A673 (cell line): Measurements from ENCODE around the gene MSRB3. TPM values are rescaled to one million over a fixed set of nuclear protein-coding genes. Genes with fewer than 3 reads are reported as not detected.

Experiments used
- BruUV-seq: library from RNA; stranded (reverse); fragments of 400-500 nt; replicated peaks from 2 replicates; lab custom pipeline; 2021; lab: Mats Ljungman, UMichigan
- CTCF ChIA-PET: fragments of 300-600 bp; sonication (Branson Sonifier 250); formaldehyde crosslinking; loops from one replicate; lab custom pipeline; 2022; ENCODE audit warnings: antibody characterized with exemption; lab: Charles Lee
- POLR2A ChIA-PET: fragments of 300-600 bp; sonication (Branson Sonifier 250); formaldehyde crosslinking; loops from one replicate; lab custom pipeline; 2022; ENCODE audit warnings: antibody characterized with exemption; ENCODE audit not compliant: low non-redundant PET; lab: Charles Lee
- DNase-seq: peaks from one replicate; pipeline ENCODE4 v3.0.0-alpha.2; 2015; ENCODE audit warnings: low spot score
- H3K27ac ChIP-seq: fragments of 200-600 bp; sonication (generic); 2 replicates; pipeline ENCODE4 v1.5.1; 2016; ENCODE audit warnings: mixed run types, low read depth, mild to moderate bottlenecking, mixed read lengths, antibody characterized with exemption, low read length; ENCODE audit not compliant: poor library complexity, severe bottlenecking
- H3K27me3 ChIP-seq: fragments of 200-600 bp; sonication (generic); replicated peaks from 2 replicates; pipeline ENCODE4 v1.6.1; 2017; ENCODE audit warnings: mixed run types, low read depth, mild to moderate bottlenecking, mixed read lengths, antibody characterized with exemption, low read length; ENCODE audit not compliant: insufficient read depth, poor library complexity
- H3K36me3 ChIP-seq: fragments of 200-600 bp; sonication (generic); 2 replicates; pipeline ENCODE4 v1.6.1; 2016; ENCODE audit warnings: mixed run types, mild to moderate bottlenecking, mixed read lengths, antibody characterized with exemption, low read length; ENCODE audit not compliant: insufficient read depth, poor library complexity, severe bottlenecking
- H3K4me1 ChIP-seq: fragments of 200-600 bp; sonication (generic); 2 replicates; pipeline ENCODE4 v1.6.1; 2017; ENCODE audit warnings: mixed run types, mild to moderate bottlenecking, mixed read lengths, antibody characterized with exemption, low read length; ENCODE audit not compliant: insufficient read depth, poor library complexity, severe bottlenecking
- H3K4me3 ChIP-seq: fragments of 200-600 bp; sonication (generic); 2 replicates; pipeline ENCODE4 v1.5.1; 2016; ENCODE audit warnings: low read depth, mixed run types, mild to moderate bottlenecking, mixed read lengths, low read length; ENCODE audit not compliant: poor library complexity, severe bottlenecking
- H3K9me3 ChIP-seq: fragments of 200-600 bp; sonication (generic); 2 replicates; pipeline ENCODE4 v1.6.1; 2016; ENCODE audit warnings: mixed run types, low read depth, mild to moderate bottlenecking, mixed read lengths, antibody characterized with exemption, low read length; ENCODE audit not compliant: poor library complexity, severe bottlenecking
- EZH2 ChIP-seq: fragments of 200-600 bp; sonication (generic); IDR thresholded peaks from 2 replicates; pipeline ENCODE4 v1.6.1; 2017; ENCODE audit warnings: borderline replicate concordance, low read depth, mild to moderate bottlenecking, mixed read lengths, antibody characterized with exemption, low read length; ENCODE audit not compliant: poor library complexity, severe bottlenecking
- intact Hi-C: fragments of 100-400 bp; cut with micrococcal nuclease; formaldehyde crosslinking; loops from one replicate; pipeline ENCODE4 v1.10.0; 2022; ENCODE audit not compliant: unreplicated experiment
- total RNA-seq: library from RNA; stranded (reverse); gene quantifications from 2 replicates; pipeline ENCODE4 v1.2.3, GENCODE V29; 2021
- TF ChIP-seq, protein P1 (sequence below): fragments of 300-800, 200-600 bp; sonication (generic); conservative IDR thresholded peaks from 2 replicates; pipeline ENCODE4 v1.5.1; 2017; ENCODE audit warnings: low read depth, mild to moderate bottlenecking, antibody characterized with exemption, low read length, moderate library complexity, mixed read lengths

MSRB3 gene
- total RNA-seq, 1 experiment from 2014 or later: 2.1 TPM

DNA sequence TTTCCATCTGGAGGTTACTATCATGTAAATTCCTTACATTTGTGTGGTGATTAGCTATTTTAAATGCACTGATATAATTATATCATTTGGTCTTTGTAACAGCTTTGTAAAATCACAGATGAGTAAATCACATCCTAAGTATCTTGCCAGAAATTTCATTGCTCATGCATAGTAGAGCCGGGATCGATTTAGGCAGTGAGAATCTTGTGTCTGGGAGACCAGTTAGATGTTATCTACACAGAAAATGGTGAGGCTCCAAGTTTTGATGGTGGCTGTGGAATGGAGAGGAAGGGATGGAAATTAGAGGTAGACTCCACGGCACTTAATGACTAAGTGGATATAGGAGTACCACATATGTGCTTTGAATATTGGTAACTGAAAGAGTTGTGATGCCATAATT, 156.3 kb downstream of the MSRB3 start:
- intact Hi-C loops: no loop called here
- no peaks in the 10 kb centered on the region for H3K27me3 ChIP-seq
- POLR2A ChIA-PET: no interaction called here

DNA sequence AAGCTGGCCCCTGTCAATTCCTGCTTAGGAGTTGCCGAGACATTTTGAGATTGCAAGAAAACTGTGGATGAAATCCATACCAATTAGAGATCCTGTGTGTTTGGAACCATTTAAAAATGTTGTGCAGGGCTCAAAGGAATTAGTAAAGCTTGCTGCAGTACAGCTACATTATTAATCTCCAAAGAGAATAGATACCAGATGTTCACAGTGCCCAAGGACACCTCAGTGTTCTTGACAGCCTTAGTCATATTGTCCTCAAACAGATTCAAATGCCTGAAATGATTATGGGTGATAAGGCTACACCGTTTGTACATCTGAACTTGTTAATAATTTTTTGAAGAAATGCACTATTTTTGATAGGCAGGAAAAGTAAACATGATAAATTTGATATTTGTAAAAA, 164.6 kb downstream of the MSRB3 start:
- no peak for TF ChIP-seq EZH2
- TF ChIP-seq, protein P1, sequence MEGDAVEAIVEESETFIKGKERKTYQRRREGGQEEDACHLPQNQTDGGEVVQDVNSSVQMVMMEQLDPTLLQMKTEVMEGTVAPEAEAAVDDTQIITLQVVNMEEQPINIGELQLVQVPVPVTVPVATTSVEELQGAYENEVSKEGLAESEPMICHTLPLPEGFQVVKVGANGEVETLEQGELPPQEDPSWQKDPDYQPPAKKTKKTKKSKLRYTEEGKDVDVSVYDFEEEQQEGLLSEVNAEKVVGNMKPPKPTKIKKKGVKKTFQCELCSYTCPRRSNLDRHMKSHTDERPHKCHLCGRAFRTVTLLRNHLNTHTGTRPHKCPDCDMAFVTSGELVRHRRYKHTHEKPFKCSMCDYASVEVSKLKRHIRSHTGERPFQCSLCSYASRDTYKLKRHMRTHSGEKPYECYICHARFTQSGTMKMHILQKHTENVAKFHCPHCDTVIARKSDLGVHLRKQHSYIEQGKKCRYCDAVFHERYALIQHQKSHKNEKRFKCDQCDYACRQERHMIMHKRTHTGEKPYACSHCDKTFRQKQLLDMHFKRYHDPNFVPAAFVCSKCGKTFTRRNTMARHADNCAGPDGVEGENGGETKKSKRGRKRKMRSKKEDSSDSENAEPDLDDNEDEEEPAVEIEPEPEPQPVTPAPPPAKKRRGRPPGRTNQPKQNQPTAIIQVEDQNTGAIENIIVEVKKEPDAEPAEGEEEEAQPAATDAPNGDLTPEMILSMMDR: no peak
- CTCF ChIA-PET: interaction anchor here (1.2 kb wide), 1 partner anchor 13 kb away, joined by 3 read pairs; no protein-coding TSS in a partner anchor
- Histone ChIP-seq H3K9me3 (no peaks in the 10 kb centered on the region), H3K27me3 (no peaks in the 10 kb centered on the region), H3K4me1 (no peaks in the 10 kb centered on the region), H3K27ac (no peak overlapping the region), H3K36me3 (no peaks in the 10 kb centered on the region), H3K4me3 (no peak overlapping the region)
- peak; percentile 40 for DNase-seq
- BruUV-seq: no TSS peak
- POLR2A ChIA-PET: interaction anchor here (0.7 kb wide), 2 partner anchors 15 to 281 kb away, joined by 3 to 4 read pairs; no protein-coding TSS in a partner anchor
- intact Hi-C loops: no loop called here

More for the DNA sequence above, 156.3 kb downstream of the MSRB3 start:
- Histone ChIP-seq H3K4me1 (peaks cover 30% of the 10 kb centered on the region), H3K27ac (no peak overlapping the region), H3K4me3 (no peak overlapping the region), H3K9me3 (no peaks in the 10 kb centered on the region), H3K36me3 (no peaks in the 10 kb centered on the region)
- no TSS peak for BruUV-seq
- DNase-seq: no peak
- CTCF ChIA-PET: no interaction called here
- TF ChIP-seq, protein P1: no peak
- TF ChIP-seq EZH2: no peak

DNA sequence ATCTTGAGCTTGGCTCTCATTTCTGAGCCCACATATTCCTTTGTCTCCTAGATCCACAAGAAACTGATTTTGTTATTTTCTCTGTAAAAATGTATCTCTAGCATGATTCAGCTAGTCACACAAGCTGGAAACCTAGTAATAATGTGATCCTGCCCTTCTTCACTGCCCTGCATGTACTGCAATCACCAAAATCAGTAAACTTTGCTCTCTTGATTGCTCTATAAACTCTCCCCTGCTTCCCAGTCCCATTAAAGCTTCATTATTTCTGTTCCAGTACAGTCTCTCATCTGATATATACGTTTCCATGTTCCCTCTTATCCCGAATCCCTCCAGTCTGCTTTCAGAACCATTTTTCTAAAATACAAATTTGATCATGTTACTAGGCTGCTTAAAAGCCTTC, 166.5 kb downstream of the MSRB3 start:
- POLR2A ChIA-PET: no interaction called here
- H3K9me3 ChIP-seq: no peaks in the 10 kb centered on the region
- H3K36me3 ChIP-seq: no peaks in the 10 kb centered on the region
- no peak for DNase-seq
- no peak overlapping the region for H3K4me3 ChIP-seq
- no TSS peak for BruUV-seq
- CTCF ChIA-PET: no interaction called here
- no peaks in the 10 kb centered on the region for H3K27me3 ChIP-seq
- intact Hi-C loops: no loop called here
- no peak for TF ChIP-seq EZH2
- TF ChIP-seq, protein P1: no peak
- H3K4me1 ChIP-seq: no peaks in the 10 kb centered on the region
- no peak overlapping the region for H3K27ac ChIP-seq
